GM19372 (cell line): Measurements from ENCODE around the gene KDF1.

ENCODE experiments used
- ATAC-seq: cut with Tn5 transposase; IDR thresholded peaks from one replicate; pipeline ENCODE4 v1.9.1; 2021; ENCODE audit warnings: mild to moderate bottlenecking, low read depth, moderate library complexity; ENCODE audit not compliant: unreplicated experiment

KDF1 gene

GRCh38 chr1:26921540-26922430 is 38.5 kb downstream of the KDF1 start, which contains the start of gene NUDC:
NUDC (plus strand) TSS chr1:26921743; CDS start chr1:26921849, 106 bp downstream.
- peak; percentile 96 for ATAC-seq

- no peak for ATAC-seq
These were observed 39.1 kb downstream of the KDF1 start for GRCh38 chr1:26921126-26921539.

- ATAC-seq = no peak
These were observed 44.9 kb downstream of the KDF1 start for GRCh38 chr1:26915204-26915842.

- no peak for ATAC-seq
These were observed 46.3 kb downstream of the KDF1 start, which contains the start of gene NR0B2 for GRCh38 chr1:26913754-26914619. NR0B2 (minus strand) TSS chr1:26913975; CDS start chr1:26913940, 35 bp downstream.

- ATAC-seq = no peak
These were observed 46.9 kb downstream of the KDF1 start for GRCh38 chr1:26913389-26913753.

- ATAC-seq = no peak
These were observed 48.1 kb downstream of the KDF1 start for GRCh38 chr1:26912147-26912490.

GRCh38 chr1:26911399-26912146 is 48.7 kb downstream of the KDF1 start:
- ATAC-seq = no peak

- no peak for ATAC-seq
These were observed 49.7 kb downstream of the KDF1 start for GRCh38 chr1:26910343-26911160.

- ATAC-seq = no peak
These were observed 50.3 kb downstream of the KDF1 start for GRCh38 chr1:26909951-26910342.

GRCh38 chr1:26907071-26907917 is 53.0 kb downstream of the KDF1 start:
- ATAC-seq = no peak

- ATAC-seq = no peak
These were observed 59.3 kb downstream of the KDF1 start for GRCh38 chr1:26900815-26901511.

- ATAC-seq = no peak
These were observed 60.1 kb downstream of the KDF1 start, which contains the start of gene GPATCH3 for GRCh38 chr1:26900001-26900814. GPATCH3 (minus strand) TSS chr1:26900467; CDS start chr1:26900442, 25 bp downstream.
